ENCODE data around the gene PPP4R4.

DNA sequence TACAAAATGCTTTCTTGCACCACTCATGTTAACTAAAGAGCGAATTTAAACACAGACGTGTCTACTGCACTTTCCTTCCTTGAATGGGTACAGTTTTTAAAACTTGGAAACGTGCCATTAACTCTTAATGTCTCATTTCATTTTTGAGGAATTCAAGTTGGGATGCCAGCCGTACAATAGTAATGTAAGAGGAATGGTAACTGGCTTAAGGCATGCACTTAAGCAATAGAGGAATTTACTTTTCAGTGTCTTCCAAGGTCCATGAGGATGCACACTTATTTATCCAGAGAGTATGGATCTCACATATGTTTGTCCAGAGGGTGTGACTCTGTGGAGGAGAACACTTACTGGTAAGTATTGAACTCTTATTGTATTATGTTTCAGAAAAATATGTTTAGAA lies 52.9 kb downstream of the PPP4R4 start:
- TF ChIP-seq POLR2AphosphoS5 (IDR thresholded peaks at IDR 0.05) (no peak), CTCF (IDR thresholded peaks at IDR 0.05) (no peak), POLR2A (IDR thresholded peaks at IDR 0.05) (no peak)
